Ishikawa (cell line): ENCODE measurements around the gene PDE10A.

ENCODE experiments used
- CEBPB ChIP-seq: IDR thresholded peaks from 2 replicates; pipeline ENCODE4 v1.6.1; 2012
- CREB1 ChIP-seq: IDR thresholded peaks from 2 replicates; pipeline ENCODE4 v1.6.1; 2012; ENCODE audit warnings: low read depth
- EGR1 ChIP-seq: IDR thresholded peaks from 2 replicates; pipeline ENCODE4 v1.6.1; 2012
- EP300 ChIP-seq: IDR thresholded peaks from 2 replicates; pipeline ENCODE4 v1.6.1; 2012; ENCODE audit warnings: borderline replicate concordance
- FOXM1 ChIP-seq: IDR thresholded peaks from 2 replicates; pipeline ENCODE4 v1.6.1; 2012; ENCODE audit warnings: low read depth, borderline replicate concordance
- MAX ChIP-seq: IDR thresholded peaks from 2 replicates; pipeline ENCODE4 v1.6.1; 2012
- NFIC ChIP-seq: IDR thresholded peaks from 2 replicates; pipeline ENCODE4 v1.6.1; 2012
- RAD21 ChIP-seq: IDR thresholded peaks from 2 replicates; pipeline ENCODE4 v1.6.1; 2012; ENCODE audit warnings: low read depth
- TAF1 ChIP-seq: IDR thresholded peaks from 2 replicates; pipeline ENCODE4 v1.6.1; 2012; ENCODE audit warnings: low read depth, mild to moderate bottlenecking
- TCF12 ChIP-seq: IDR thresholded peaks from 2 replicates; pipeline ENCODE4 v1.6.1; 2012; ENCODE audit warnings: low read depth
- TEAD4 ChIP-seq: IDR thresholded peaks from 2 replicates; pipeline ENCODE4 v1.6.1; 2012
- YY1 ChIP-seq: IDR thresholded peaks from 2 replicates; pipeline ENCODE4 v1.6.1; 2012; ENCODE audit warnings: low read depth
- ZBTB7A ChIP-seq: IDR thresholded peaks from 2 replicates; pipeline ENCODE4 v1.6.1; 2012; ENCODE audit warnings: low read depth
- TF ChIP-seq, protein P1 (sequence below): IDR thresholded peaks from 2 replicates; pipeline ENCODE4 v1.6.1; 2012; ENCODE audit warnings: low read depth, mild to moderate bottlenecking
- TF ChIP-seq, protein P2 (sequence below): IDR thresholded peaks from 2 replicates; pipeline ENCODE4 v1.6.1; 2012

Gene PDE10A

GRCh38 chr6:165559632-165560031 lies 103.4 kb downstream of the PDE10A start:
- TF ChIP-seq CREB1 = no peak
- TF ChIP-seq TAF1 = no peak
- TF ChIP-seq TEAD4 = no peak
- TF ChIP-seq FOXM1 = no peak
- TF ChIP-seq CEBPB = no peak
- no peak for TF ChIP-seq EP300
- TF ChIP-seq, protein P1, sequence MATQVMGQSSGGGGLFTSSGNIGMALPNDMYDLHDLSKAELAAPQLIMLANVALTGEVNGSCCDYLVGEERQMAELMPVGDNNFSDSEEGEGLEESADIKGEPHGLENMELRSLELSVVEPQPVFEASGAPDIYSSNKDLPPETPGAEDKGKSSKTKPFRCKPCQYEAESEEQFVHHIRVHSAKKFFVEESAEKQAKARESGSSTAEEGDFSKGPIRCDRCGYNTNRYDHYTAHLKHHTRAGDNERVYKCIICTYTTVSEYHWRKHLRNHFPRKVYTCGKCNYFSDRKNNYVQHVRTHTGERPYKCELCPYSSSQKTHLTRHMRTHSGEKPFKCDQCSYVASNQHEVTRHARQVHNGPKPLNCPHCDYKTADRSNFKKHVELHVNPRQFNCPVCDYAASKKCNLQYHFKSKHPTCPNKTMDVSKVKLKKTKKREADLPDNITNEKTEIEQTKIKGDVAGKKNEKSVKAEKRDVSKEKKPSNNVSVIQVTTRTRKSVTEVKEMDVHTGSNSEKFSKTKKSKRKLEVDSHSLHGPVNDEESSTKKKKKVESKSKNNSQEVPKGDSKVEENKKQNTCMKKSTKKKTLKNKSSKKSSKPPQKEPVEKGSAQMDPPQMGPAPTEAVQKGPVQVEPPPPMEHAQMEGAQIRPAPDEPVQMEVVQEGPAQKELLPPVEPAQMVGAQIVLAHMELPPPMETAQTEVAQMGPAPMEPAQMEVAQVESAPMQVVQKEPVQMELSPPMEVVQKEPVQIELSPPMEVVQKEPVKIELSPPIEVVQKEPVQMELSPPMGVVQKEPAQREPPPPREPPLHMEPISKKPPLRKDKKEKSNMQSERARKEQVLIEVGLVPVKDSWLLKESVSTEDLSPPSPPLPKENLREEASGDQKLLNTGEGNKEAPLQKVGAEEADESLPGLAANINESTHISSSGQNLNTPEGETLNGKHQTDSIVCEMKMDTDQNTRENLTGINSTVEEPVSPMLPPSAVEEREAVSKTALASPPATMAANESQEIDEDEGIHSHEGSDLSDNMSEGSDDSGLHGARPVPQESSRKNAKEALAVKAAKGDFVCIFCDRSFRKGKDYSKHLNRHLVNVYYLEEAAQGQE = no peak
- no peak for TF ChIP-seq MAX
- TF ChIP-seq TCF12 = no peak
- no peak for TF ChIP-seq YY1
- TF ChIP-seq, protein P2, sequence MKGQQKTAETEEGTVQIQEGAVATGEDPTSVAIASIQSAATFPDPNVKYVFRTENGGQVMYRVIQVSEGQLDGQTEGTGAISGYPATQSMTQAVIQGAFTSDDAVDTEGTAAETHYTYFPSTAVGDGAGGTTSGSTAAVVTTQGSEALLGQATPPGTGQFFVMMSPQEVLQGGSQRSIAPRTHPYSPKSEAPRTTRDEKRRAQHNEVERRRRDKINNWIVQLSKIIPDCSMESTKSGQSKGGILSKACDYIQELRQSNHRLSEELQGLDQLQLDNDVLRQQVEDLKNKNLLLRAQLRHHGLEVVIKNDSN = no peak
- no peak for TF ChIP-seq ZBTB7A

DNA sequence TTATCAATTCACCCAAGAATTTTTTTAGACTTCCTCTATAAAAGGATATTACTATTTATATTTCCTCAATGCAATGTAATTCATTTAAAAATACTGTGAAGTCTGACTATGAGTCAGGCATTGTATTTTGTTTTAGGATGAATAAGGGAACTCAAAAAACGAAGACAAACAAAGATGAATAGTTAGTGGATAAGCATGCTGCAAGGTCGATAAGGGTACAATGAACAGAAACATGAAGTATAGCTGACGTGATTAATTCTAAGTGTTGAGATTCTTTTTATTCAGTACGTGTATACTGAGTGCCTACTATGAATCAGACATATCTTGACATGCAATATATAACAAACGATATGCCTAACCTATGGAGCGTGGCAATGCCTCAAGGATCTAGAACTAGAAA lies 105.4 kb downstream of the PDE10A start:
- TF ChIP-seq CREB1 = no peak
- TF ChIP-seq TCF12 = no peak
- no peak for TF ChIP-seq YY1

DNA sequence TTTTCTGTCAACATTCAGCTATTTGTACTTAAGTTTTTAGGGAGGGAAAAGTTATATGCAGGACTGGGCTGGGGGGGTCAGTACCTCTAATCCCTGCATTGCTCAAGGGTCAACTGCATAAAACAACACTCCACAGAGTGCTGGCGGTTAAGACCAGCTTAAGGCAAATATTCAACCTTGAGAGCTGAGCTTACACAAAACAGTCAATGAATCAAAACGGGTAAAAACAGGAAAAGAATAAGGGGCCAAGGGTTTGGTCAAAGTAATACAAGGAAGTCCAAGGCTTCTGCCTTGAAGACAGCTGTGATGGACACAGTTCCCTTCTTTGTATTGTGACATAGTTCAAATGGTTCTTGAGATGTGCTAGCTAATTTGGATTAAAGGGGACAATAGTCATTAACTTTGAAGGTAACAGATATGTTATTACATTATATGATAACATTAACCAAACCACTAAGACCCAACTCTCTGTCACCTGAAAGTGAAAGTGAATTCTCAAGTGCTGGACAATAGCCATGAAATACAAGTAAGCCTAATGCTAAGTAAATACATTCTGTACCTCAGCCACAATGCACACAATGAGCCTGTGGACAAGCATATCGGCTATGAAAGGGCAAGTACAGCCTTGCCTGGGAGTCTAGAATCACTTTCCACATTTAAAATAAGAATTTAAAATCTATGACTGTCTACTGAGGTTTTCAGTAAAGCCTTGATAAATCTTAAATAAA lies 106.8 kb downstream of the PDE10A start:
- no peak for TF ChIP-seq ZBTB7A
- no peak for TF ChIP-seq NFIC
- no peak for TF ChIP-seq CREB1
- no peak for TF ChIP-seq CEBPB
- no peak for TF ChIP-seq MAX
- no peak for TF ChIP-seq TEAD4
- TF ChIP-seq FOXM1 = no peak
- TF ChIP-seq, protein P2 = no peak

DNA sequence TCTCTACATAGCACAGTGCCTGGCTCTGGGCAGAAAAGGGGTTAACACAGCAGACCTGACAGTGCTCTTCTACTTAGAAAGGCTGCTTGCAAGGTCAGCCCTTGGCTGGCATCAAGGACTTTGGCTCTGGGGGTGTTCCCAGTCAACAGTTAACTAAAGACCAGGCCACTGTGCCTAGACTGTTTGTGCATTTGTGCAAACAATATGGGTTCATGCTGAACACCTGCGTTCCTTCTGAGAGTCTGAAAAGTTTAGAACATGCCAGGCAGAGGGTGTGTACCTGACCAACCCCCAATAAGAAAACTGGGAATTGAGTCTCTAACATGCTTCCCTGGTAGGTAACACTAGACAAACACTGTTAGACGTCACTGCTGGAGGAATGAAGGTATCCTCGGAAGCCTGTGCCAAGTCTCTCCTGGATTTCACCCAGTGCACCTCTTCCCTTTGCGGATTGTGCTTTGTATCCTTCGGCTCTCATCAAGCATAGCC lies 110.7 kb downstream of the PDE10A start:
- TF ChIP-seq TAF1 (no peak), CREB1 (no peak), RAD21 (no peak), CEBPB (no peak), EGR1 (no peak), FOXM1 (no peak)
- TF ChIP-seq, protein P1 = no peak

GRCh38 chr6:165551828-165552227 lies 111.2 kb downstream of the PDE10A start:
- TF ChIP-seq YY1 = no peak
- TF ChIP-seq, protein P1 = no peak
- no peak for TF ChIP-seq RAD21
- TF ChIP-seq NFIC = no peak
- TF ChIP-seq CREB1 = no peak
- no peak for TF ChIP-seq TAF1
- no peak for TF ChIP-seq EP300
- no peak for TF ChIP-seq TEAD4
- TF ChIP-seq EGR1 = no peak
- TF ChIP-seq, protein P2 = no peak
- no peak for TF ChIP-seq FOXM1
- no peak for TF ChIP-seq MAX
- no peak for TF ChIP-seq CEBPB
- no peak for TF ChIP-seq TCF12
- no peak for TF ChIP-seq ZBTB7A
